Transverse colon (tissue), 4 donors: ENCODE results near the gene PCIF1.

Experiments used
- CTCF ChIP-seq, 5 experiments: fragments of 200-600 bp in 3 of 5; fragments of 450-650 bp in 2 of 5; sonication (generic) in 3 of 5; IDR thresholded peaks; 1 replicate in 2 of 5; 2 replicates in 3 of 5; pipeline ENCODE4 v1.5.1; 2016 to 2017; ENCODE audit warnings: antibody characterized with exemption in 5 of 5, inconsistent platforms in 3 of 5, mild to moderate bottlenecking in 2 of 5, moderate library complexity in 1 of 5
- EP300 ChIP-seq: sonication (generic); formaldehyde crosslinking; IDR thresholded peaks from one replicate; pipeline ENCODE4 v1.6.1; 2017; ENCODE audit warnings: antibody characterized with exemption, low read depth
- POLR2A ChIP-seq: fragments of 450-650 bp; IDR thresholded peaks from one replicate; pipeline ENCODE4 v1.6.1; 2016; ENCODE audit warnings: antibody characterized with exemption, mild to moderate bottlenecking, moderate library complexity
- POLR2AphosphoS5 ChIP-seq, 3 donors: sonication (generic); formaldehyde crosslinking; IDR thresholded peaks; one replicate each; pipeline ENCODE4 v1.6.1; 2016; ENCODE audit warnings: antibody characterized with exemption in 3 of 3

- TF ChIP-seq POLR2A (no peak), EP300 (no peak), CTCF (IDR thresholded peaks at IDR 0.05) (no peak), POLR2AphosphoS5 (IDR thresholded peaks at IDR 0.05) (no peak)
Observed at GRCh38 chr20:45944965-45945677, 10.6 kb downstream of the PCIF1 start.
